NK-92 (cell line): ENCODE data around the gene KCNV2.
"Not testable (repeated sequence)": the region's sequence is repeated elsewhere in the genome, so short reads cannot be mapped to it uniquely, and the experiment has no call there.

Experiments
- DNase-seq: peaks from one replicate; lab custom pipeline; 2025; ENCODE audit not compliant: unreplicated experiment; lab: John Stamatoyannopoulos, UW

Gene KCNV2

DNA sequence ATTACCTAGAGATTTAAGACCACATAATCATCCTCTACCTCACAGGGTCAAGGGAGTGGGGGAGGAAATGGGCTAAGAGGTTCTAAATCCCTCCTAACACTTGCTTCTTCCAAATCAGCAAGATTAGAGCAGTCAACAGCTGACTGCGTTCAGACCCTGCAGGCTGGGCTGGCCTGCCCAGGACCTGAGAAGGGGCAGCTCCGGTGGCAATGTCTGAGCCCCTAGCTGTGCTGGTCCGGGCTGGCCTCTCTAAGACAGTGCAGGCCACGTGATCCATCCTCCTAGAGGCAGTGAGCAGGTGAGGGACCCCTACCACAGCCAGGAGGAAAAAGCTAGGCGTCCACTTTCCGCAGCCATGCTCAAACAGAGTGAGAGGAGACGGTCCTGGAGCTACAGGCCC, at the start of gene KCNV2:
KCNV2 (plus strand) TSS at position 126 of the 400 bp plus-strand sequence; CDS start at position 356, 230 bp downstream.
- no peak for DNase-seq

DNA sequence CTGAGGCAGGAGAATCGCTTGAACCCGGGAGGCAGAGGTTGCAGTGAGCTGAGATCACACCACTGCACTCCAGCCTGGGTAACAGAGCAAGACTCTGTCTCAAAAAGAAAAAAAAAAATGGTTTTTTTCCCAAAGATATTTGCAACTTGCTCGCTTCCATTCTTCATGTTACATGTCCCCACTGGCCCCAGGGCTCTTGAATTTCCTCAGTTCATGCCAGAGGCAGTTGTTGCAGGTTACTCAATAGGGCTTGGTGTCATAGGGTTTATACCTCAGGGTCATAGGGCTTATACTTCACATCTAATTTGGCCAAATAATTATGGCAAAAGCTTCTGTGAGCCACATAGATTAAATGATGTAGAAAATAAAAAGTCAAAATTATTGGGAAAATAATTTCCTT, 44.1 kb upstream of the KCNV2 start:
- DNase-seq = no peak

DNA sequence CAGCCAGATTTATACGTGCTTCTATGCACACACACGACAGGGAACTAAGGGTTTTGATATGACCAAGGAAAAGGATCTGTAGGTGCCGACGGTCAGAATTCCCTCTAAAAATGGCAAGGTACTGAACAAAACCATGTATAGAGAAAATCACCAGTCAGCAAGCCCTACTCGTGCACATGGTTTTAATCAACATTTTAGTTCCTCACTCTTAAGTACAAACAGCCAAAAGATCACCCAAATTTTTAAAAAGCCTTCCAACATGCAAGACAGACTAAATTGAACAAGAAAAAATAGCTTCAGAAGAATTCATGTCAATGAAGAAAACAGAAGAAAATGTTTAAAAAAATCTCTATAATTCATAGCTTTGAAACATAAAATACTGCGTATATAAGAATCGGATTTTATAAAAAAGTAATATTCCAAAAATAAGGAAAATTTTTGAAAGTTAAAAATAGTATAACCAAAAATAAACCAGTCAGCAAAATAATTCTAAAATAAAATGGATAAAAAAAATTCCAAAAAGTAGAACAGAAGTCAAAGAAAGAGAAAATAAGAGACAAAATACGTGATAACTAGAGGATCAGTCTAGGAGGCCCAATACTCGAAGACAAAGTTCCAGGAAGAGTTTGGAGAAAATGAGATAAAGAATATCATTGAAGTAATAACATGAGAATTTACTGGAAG, 43.0 kb upstream of the KCNV2 start:
- no peak for DNase-seq

DNA sequence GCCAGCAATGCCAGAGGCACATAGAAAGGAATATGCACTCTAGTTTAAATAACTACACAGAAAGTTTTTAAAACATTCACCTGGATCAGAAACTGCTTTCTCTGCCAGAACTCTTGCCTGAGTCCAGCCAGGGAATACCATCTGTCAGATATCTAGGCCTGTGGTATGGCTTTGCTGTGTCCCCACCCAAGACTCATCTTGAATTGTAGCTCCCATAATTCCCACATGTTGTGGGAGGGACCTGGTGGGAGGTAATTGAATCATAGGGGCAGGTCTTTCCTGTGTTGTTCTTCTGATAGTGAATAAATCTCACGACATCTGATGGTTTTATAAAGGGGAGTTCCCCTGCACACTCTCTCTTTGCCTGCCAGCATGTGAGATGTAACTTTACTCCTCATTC, 41.5 kb upstream of the KCNV2 start:
- no peak for DNase-seq

DNA sequence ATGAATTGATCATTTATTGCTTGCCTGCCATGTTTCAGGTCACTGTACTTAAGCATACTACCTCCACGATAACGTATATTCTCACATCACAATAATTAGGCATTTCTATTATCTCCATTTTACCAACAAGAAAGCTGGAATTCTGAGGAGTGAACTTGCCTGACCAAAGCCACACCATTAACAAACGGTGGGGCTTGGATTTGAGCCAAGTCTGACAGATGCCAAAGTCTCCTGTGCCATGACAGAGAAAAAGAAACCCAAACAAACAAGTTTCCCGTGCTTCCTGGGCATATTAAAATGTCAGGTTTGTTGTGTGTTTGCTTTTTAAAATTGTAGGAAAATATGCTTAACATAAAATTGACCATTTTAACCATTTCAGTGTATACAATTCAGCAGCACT, 40.8 kb upstream of the KCNV2 start:
- DNase-seq = no peak

DNA sequence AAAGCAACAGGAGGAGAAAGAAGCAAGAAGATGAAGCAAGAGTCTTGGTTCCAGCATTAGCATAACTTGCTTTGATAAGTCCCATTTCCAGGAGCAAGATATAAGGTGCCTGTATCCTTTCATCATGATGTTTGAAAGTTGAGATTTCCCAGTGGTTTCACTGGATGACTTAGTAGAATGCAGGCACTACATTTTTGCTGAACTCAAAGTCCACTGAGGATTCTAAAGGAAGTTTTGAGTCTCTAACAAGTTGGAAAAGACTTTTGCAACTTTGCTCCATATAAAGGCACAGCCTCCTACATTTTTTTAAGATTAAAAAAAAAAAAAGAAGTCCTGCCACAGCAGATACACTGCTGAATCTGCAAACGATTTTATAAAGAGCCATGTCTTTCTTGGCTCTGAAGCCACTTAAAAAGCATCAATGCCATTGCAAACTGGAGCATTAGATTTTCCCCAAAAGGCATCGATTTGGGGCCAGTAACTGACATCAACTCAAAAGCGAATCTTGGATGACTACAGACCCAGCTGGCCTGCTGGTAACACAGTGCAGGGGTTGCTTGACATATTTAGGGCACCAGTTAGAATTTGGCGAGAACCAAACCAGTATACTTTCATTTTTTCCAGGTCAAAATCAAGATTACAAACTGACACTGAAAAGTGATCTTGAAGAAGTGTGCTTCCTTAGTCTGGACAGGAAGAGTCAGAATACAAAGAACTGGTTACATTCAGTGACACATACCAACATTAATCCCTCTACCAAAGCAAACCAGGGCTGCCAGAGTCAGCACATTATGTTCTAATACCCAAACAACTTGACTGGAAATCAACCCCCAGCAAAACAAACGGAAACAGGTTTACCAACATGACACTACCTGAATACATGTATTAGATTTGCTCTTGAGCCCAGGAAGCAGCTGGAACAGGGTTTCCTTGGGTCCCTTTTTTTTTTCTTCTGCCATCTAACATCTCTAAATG, 39.1 kb upstream of the KCNV2 start:
- DNase-seq = no peak

DNA sequence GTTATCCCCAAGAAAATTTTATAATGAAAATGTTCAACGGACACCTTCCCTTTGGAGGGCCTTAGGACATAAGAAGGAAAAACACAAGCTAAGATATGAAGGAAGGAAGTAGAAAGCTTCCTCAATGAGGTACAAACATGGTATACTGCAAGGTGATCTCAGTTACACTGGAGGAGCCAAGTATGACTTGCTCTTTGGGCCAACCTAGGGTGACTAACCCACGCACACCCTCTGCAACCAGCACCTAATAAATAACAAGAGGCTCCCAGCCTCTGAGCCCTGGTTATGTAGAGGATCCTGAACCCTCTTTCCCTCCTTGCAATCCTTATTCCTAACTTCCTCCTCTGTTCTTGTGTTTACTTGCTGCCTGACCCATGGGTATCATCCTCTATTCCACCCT, 38.3 kb upstream of the KCNV2 start:
- no peak for DNase-seq

DNA sequence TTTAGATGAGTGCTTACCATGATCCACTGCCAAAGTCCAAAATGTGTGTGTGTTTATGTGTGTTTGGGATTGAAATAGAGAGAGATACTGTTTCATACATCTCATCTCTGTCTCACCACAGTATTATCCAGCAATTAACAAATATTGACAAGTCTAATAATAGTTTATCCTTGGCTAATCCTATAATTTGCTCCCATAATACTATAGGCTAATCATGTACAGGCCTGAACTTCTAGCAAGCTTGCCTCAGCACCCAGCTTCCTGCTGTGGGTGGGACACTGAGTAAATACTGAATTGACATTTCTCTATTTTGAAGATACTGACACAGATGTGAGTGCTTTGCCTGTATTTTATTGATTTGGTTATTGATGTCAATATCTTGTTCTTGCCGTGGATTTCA, 35.3 kb upstream of the KCNV2 start:
- DNase-seq = no peak

DNA sequence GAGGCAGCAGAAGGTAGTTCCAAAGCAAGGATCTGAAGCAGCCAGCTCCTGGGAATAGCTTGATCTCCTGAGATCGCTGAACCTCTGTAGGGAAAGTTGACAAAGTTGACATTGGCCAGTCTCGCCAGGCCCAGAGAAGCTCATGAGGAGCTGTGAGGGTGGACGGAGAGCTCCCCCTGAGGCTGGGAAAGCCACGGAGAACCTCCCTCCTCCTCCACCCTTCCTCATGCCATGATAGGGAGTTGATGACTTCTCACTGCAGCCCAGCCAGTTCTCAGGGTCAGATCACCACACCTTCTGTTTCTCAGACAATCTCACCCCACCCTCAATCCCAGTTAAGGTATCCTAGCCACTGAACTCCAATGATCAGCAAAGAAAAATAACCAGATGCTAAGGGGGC, 30.4 kb upstream of the KCNV2 start:
- DNase-seq = no peak

DNA sequence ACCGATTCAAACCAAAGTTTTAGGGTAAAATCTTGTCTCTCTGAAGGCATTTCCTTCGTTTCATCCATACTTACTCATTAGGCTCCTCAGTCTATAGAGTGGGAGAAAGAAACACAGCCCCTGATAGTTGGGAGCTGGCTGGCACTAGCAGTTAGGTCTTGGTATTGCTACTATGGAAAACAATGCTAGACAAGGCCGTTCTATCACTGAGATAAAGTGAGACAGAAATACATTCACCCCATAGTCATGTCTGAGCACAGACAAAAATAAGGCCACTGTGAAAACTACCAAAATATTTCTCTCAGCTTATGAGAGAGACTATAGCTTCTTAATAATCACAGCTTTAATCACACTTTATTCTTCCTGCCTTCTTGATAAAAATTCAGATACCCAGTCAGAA, 28.7 kb upstream of the KCNV2 start:
- no peak for DNase-seq

DNA sequence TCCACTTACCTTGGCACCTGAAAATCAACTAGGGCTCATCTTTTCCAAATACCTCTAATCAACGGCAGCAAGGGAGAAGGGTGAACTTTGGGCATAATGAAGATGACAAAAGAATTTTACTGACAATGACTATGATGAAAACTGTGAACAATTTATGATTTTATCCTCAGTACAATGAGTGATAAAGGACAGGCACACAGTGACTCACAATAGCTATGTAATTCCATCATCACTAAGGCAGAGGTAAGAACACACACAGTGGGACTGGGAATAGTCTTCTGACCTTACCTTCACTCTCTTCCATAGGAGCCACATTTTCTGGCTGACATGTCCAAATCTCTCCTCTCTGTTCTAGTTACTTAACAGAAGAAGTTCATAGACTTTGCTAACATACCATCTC, 26.1 kb upstream of the KCNV2 start:
- no peak for DNase-seq

DNA sequence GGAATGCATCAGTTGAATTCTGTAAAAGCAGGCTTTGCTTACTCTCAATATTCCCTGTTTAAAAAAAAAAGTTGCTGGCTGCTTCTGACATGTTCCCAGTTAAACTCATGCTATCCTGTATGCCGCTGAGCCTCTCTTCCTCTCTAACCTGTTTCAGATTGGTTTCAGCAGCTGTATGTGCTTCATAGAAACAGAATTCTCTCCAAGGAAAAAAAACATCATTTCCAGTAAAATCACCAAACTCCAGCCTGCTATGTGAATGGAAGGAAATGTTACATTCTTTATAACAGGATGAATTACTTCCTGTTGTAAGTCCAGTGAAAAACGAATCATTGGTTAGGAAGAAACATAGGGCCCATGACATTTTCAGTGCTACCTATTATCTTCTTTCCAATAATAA, 25.7 kb upstream of the KCNV2 start:
- no peak for DNase-seq

DNA sequence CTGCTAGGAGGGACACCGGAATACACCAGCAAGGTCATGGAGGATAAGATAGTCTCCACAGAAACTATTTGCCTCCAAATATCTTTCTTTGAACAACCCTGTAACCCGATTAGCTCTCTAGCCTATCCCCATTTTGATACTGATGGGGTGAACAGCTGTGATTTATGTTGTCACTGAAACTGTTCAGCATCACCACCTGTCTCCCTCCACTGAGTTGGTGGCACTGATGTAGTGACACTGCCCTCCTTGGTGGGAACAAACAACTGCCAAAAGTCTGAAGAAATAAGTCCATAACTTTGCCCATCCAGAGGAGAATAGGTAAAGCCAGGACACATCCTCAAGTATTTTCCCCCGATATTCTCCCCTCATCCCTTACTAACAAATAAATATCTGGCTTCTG, 24.3 kb upstream of the KCNV2 start:
- no peak for DNase-seq

DNA sequence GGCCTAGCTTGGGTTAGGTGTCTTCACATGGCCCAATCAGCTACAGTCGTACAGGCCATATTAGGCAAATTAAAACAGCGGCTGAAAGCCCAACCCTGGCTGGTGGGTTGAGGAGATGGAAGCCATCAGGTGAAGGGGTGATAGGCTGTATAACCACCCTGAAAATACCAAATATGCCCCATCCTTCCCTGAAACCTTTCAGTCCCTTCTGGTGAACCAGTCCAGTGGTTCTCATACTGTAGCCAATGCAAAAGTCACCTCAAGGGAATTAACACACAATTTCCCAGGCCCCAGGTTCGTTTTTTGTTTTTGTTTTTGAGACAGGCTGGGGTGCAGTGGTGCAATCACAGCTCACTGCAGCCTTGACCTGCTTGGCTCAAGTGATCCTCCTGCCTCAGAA, 19.8 kb upstream of the KCNV2 start:
- DNase-seq = no peak

DNA sequence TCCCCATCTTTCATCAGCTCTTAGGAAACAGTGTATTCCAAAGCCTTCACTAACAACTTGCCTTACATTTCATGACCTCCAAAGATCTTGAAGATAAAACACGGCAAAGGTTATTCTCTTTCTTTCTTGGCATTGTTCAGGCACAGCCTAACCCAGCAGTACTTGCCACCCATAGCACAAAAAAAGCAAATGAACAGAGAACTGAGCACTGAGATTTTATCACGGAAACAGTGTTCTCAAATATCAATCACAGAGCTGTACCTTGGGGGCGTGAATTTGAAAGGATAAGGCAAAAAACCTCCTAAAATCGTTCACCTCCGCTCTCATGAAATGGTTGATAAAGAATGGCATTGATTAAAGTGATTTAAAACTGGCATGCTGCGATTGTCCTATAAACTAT, 16.9 kb upstream of the KCNV2 start:
- DNase-seq = no peak

DNA sequence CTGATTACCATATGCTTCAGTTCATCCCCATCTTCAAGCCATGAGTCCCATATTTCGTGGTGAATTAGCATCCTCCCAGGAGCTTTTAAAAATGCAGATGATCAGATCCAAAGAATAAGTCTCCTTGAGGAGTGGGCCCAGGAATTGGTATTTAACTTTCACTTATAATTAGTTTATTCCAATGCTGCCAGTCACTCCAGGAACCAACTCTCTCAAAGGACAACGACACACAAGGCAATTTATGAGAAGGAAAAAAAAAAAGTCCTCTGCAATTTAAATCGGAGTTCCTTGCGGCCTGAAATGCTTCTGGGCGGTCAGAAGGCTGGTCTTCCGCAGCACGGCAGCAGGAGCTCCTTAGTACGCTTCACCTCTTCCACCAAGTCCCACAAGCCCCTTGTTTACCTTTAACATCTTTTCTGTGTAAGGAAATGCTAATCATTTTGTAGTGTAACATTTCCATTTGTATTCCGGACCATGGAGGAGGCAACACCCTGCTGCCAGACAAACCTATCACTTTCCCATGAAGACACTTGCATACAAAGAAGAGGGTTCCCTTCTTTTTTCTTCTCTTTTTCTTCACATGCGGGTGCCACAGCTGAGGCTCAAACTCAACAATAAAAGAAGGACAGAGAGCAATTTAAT, 16.3 kb upstream of the KCNV2 start:
- no peak for DNase-seq

DNA sequence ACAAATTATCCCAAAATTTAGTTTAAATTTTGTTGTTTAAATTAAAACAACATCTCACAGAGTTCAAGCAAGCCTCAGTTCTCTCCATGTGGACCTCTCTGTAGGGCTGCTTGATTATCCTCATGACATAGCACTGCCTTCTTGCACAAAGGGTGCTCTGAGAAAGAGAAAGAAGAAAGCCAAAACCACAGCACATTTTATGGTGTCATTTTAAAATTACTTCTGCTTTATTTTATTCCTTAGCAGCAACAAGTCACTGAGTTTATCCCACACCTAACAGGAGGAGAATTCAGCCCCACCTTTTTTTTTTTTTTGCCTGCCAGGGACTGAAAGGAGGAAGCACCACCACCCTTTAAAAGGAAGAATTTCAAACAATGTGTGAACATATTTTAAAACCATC, 12.8 kb upstream of the KCNV2 start:
- DNase-seq = no peak

DNA sequence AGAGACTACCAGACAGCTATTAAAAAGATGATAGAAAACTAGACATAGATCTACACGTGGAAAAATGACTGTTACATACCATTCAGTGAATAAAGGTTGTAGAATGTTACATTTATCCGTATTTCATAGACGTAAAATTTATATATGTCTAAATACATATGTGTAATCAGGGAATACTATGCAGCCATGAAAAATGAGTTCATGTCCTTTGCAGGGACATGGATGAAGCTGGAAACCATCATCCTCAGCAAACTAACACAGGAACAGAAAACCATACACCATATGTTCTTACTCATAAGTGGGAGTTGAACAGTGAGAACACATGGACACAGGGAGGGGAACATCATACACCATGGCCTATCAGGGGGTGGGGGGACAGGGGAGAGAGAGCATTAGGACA, 10.1 kb upstream of the KCNV2 start:
- DNase-seq = not testable (repeated sequence)

DNA sequence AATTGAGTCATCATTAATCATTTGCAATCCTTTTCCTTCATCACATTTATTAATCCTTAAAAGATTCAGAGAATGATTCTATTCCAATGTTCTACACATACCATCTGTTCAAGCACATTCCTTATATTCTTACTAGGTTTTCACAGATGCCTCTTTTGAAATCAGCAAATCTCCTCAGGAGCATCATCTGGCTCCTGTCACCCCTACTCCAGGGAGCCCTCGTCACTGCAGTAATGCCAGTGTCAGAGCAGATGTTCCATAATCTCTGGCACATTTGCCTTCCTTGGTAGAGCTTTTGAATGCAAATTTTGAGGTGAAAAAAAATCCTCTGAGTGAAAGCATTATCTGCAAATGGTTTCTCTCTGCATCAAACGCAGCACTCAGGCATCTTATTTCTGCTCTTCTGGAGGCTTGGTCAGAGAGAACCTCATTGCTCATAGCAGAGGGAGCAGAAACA, 7.6 kb upstream of the KCNV2 start:
- no peak for DNase-seq

DNA sequence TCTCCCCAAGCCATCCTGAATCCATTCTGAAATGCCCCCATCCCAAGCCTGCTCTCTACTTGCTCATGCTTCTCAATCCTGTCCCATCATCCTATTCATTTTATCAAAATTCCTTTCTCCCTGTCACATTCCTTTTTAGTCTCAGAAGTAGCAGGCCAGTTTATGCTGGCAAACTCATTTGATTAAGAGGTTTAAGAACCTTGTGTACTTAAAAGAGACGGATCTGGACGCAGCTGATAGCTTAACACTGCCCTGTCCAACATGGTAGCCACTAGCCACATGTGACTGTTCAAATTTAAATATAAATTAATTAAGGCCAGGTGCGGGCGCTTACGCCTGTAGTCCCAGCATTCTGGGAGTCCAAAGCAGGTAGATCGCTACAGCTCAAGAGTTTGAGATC, 5.6 kb upstream of the KCNV2 start:
- no peak for DNase-seq

DNA sequence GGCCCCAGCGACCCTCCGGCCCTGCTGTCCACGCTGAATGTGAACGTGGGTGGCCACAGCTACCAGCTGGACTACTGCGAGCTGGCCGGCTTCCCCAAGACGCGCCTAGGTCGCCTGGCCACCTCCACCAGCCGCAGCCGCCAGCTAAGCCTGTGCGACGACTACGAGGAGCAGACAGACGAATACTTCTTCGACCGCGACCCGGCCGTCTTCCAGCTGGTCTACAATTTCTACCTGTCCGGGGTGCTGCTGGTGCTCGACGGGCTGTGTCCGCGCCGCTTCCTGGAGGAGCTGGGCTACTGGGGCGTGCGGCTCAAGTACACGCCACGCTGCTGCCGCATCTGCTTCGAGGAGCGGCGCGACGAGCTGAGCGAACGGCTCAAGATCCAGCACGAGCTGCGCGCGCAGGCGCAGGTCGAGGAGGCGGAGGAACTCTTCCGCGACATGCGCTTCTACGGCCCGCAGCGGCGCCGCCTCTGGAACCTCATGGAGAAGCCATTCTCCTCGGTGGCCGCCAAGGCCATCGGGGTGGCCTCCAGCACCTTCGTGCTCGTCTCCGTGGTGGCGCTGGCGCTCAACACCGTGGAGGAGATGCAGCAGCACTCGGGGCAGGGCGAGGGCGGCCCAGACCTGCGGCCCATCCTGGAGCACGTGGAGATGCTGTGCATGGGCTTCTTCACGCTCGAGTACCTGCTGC, 839 bp downstream of the KCNV2 start:
- DNase-seq = no peak
